HG02759 (cell line): ENCODE results near the gene NXPH1.

Experiments used
- ATAC-seq: cut with Tn5 transposase; IDR thresholded peaks from one replicate; pipeline ENCODE4 v1.9.1; 2021; ENCODE audit warnings: mild to moderate bottlenecking, moderate library complexity; ENCODE audit not compliant: unreplicated experiment

NXPH1 gene

DNA sequence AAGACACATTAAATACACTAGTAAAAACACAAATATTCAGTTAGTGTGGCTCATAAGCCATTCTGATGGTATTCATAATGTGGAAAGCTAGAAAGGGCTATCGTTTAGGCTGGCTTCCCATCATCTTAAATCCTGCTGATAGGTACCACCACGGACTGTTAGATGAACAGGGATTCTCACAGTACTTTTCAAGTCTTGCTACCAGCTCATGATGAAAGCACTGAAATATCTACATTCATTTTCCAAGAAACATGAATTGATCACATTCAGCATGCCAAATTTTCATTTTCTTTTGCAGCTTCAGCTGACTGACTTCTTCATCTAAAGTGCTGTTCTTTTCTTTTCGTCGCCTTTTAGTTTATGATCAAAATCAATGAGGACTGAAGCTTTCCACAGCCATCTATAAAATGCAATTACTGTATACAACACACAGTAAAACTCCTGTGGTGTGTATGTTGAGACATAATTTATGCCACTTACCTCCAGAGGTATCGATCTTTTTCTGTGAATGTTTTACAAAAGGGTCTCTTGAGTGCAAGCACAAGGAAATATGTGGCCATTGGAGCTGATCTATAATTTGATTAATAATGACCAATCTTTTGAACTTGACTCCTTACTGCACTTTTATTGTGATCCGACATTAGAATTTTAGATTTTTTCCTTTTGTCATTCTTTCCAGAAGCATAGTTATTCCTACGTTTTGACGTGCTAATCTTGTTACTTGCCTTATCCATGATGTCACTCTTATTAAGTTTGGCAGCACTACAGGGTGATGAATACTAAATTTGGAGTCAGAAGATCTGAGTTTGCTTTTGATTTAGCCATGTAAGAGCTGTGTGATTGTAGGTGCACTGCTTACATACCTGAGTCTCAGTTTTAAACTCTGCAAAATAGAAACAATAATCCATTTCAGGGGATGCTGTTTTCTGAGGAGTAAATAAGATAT is 58.4 kb downstream of the NXPH1 start:
- ATAC-seq = no peak

GRCh38 chr7:8499128-8499527 is 65.7 kb downstream of the NXPH1 start:
- no peak for ATAC-seq

DNA sequence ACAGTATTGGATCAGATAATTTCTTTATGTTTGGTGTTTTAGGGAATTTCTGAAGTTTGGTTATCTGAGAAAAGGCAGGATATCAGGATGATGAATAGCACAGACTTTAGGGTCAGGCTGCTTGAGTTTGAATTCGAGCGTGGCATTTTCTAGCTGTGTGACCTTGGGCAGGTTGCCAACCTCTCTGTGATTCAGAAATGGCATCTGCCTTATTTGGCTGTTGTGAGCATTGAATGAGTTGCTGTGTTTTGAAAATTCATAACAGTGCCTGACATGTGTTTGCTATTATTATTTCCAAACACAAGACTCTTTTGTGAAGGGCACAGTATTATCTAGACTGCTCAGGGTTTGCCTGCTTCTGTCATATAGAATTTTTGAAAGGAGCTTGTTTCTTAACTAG is 66.9 kb downstream of the NXPH1 start:
- ATAC-seq = no peak

GRCh38 chr7:8507566-8507965 is 74.2 kb downstream of the NXPH1 start:
- ATAC-seq = no peak

GRCh38 chr7:8509621-8510020 is 76.2 kb downstream of the NXPH1 start:
- ATAC-seq = no peak

DNA sequence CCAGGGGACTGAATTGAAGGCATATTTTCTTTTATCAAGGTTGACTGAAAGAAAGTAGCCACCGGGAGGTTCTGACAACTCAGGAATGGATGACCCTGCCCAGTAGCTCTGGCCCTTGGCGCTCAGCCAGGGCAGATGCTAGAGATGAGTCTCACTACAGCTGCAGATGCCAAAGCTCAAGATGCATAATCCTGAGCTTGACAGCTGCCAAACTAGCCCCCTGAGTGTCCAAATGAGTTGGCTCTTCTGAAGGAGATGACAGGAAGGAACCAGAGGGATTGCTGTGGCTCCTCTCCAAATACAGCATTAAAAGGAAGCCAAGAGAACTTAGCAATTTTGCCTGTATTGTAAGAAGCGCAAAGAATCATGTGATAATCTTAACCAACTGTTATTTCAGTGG is 78.4 kb downstream of the NXPH1 start:
- no peak for ATAC-seq

DNA sequence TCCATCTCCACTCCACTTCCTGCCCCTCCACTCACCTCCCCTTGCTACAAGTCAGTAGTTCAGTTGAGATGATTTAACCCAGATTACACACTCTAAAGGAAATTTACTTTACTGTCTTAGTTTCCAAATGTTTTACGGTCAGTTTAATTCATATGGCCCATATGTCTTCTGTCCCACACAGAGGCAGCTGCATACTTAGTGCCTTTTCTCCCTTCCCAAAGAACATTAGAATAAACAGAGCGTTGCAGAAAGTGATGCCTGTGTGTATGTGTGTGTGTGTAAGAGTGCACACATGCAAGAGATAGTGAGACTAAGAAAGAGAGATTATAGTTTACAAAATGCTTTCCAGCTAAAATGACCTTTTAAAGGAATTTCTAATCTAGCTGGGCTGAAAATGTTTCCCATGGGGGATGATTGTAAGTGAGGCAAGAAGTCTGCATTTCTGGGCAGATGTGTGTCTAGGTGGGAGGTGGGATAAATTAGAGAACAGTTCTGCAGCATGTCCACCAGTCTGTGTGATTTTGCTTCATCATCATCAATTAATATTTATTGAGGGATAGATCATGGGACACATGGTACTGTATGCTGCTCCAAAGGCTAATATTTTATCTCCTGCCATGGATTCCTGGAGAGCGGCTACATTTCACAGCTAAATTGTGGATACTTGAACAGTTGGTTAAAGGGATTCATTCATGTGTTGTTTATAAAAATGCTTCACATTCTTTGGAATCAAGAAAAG is 81.5 kb downstream of the NXPH1 start:
- ATAC-seq = no peak

- ATAC-seq = no peak
These were observed 82.3 kb downstream of the NXPH1 start for GRCh38 chr7:8515640-8516185.

DNA sequence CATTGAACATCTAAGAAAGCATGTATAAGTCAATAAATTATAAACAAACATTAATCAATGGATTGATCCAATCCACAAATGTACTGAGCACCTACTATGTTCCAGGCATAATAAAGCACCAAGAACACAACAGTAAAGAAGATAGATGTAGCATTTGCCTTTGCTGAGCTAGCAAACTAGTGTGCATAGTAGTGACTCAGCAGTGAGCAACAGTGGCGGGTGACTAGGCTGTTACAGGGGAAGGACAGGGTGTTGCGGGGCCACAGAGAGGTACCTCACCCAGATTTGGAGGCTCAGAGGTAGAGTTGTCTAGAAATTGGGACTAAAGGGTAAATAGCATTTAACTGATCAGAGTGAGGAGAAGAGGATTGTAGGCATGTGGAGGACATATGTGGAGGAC is 83.6 kb downstream of the NXPH1 start:
- no peak for ATAC-seq

DNA sequence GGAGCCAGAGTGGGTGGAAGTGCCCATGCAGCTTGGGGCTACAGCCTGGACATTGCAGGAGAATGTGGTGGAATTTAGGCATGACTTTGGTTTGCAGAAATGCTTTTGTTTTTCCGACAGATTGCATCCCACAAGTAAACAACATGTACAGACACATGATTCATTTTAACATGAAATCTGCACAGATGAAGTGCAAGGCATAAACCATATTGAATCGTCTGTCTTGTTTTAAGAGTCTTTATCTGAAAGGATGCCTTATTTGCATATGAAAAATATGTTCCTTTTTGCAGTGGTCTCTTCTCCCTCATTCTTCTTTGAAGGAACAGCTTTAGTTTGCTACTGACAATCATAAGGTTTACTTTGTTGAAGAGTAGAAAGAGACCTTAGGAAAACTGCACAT is 94.9 kb downstream of the NXPH1 start:
- ATAC-seq = no peak

GRCh38 chr7:8531991-8532515 is 98.6 kb downstream of the NXPH1 start:
- ATAC-seq = no peak

DNA sequence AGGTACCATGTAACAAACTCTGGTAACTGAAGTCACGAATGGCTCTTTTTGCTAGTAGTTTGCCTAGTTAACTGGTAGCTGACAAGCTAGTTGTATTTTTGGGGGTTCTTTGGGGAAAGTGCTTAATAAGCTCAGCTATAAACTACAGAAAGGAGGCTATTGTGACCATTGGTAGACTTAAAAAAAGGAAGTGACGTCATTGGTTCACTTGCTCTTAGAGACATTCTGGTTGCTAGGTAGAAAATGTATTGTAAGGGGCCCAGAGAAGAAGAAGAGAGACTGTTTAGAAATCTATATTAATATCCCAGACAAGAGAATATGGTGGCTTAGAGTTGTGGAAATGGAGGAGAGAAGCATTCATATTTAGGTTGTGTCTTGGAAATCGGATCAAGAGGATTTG is 103.0 kb downstream of the NXPH1 start:
- peak; percentile 93 for ATAC-seq

GRCh38 chr7:8549046-8549445 is 115.6 kb downstream of the NXPH1 start:
- no peak for ATAC-seq

DNA sequence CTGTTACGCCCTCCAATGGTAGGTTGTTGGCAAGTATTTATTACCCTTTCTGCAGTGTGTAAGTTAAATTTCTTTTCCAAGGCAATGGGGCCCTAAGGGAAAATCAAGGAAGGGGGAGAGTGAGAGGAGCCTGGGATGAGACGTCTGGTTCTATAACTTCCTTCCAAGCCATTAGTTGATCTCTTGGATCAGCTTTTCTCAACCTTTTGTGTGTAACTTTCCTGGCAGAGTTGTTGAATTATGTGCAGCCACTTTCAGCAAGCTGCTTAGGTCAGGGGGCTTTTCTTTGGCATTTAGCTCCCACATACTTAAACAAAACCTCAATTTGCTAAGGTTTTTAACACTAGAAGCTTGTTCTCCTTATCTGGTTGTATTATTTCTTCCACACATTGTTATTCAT is 127.1 kb downstream of the NXPH1 start:
- ATAC-seq = no peak

- ATAC-seq = no peak
These were observed 128.0 kb downstream of the NXPH1 start for GRCh38 chr7:8561449-8561848.

DNA sequence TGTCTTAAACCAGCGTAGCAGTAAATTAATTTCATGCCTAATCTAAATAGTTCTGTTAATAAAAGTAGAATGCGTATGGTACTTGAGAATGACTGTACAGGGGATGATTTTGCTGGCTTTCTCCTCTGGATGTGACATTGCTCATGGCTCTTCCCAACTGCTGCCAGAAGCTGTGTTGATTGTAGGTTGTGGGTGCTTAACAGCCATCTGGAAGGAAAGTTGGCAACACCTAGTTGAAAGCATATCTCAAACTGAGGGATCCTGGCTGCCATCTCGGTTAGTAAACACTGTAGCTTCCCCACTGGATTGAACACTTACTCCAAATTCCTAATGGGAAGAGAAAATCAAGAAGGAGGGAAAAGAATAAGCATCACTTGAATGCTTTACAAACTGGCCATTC is 130.9 kb downstream of the NXPH1 start:
- ATAC-seq = no peak

- ATAC-seq = no peak
These were observed 132.6 kb downstream of the NXPH1 start for GRCh38 chr7:8566016-8566415.

GRCh38 chr7:8567626-8568025 is 134.2 kb downstream of the NXPH1 start:
- no peak for ATAC-seq

GRCh38 chr7:8579661-8580194 is 146.3 kb downstream of the NXPH1 start:
- no peak for ATAC-seq

- no peak for ATAC-seq
These were observed 148.4 kb downstream of the NXPH1 start for GRCh38 chr7:8581842-8582241.

GRCh38 chr7:8582728-8583127 is 149.3 kb downstream of the NXPH1 start:
- ATAC-seq = no peak
